ENCODE data around the gene TMTC3. TPM values are rescaled to one million over a fixed set of nuclear protein-coding genes. Genes with fewer than 3 reads are reported as not detected.

The TMTC3 gene
- polyA plus RNA-seq, 1 of the 3 experiments (the other 2 are of a cell fraction), result 2.8 TPM

- Histone ChIP-seq H3K27me3 (ENCODE audit: insufficient read depth) (no peaks in the 10 kb centered on the region), H2AFZ (ENCODE audit: low read depth) (no peak overlapping the region), H3K79me2 (ENCODE audit: insufficient read depth) (peaks cover 6% of the 10 kb centered on the region; the same call in 1 of the 2 replicates), H3F3A (replicated peaks; ENCODE audit: insufficient read depth) (peaks cover 17% of the 10 kb centered on the region), H3K9ac (no peak overlapping the region), H3K4me3 (ENCODE audit: low read depth in 2 of 2, low read length in 1 of 2) (no peak overlapping the region), H3K9me2 (no peaks in the 10 kb centered on the region), H3K36me3 (replicated peaks in 1 of 2; ENCODE audit: control insufficient read depth in 1 of 2, insufficient read depth in 2 of 2, low read length in 1 of 2) (peaks cover 26 to 31% of the 10 kb centered on the region in 2 experiments), H3K9me3 (no peaks in the 10 kb centered on the region), H3K4me2 (no peak overlapping the region), H3K27ac (ENCODE audit: low read depth in 2 of 2, low read length in 1 of 2) (no peak overlapping the region), H3K4me1 (ENCODE audit: control insufficient read depth in 1 of 2, insufficient read depth in 2 of 2, low read depth in 1 of 2, low read length in 1 of 2) (peaks cover 0 to 9% of the 10 kb centered on the region in 2 experiments; a peak in 1 of 4 replicates), H4K20me1 (ENCODE audit: insufficient read depth) (no peaks in the 10 kb centered on the region)
- POLR2A ChIA-PET, result no interaction called here
- DNase-seq, result no peak
- TF ChIP-seq TCF12 (IDR thresholded peaks at IDR 0.05), result no peak
- TF ChIP-seq SMC3 (IDR thresholded peaks at IDR 0.05; ENCODE audit: low read depth, low read length), result no peak
- TF ChIP-seq FOXM1 (IDR thresholded peaks at IDR 0.05; ENCODE audit: low read depth), result no peak
- TF ChIP-seq REST (IDR thresholded peaks at IDR 0.05; ENCODE audit: low read depth, low read length), result no peak
- TF ChIP-seq CHD2 (IDR thresholded peaks at IDR 0.05; ENCODE audit: low read length, partially characterized antibody), result no peak
- TF ChIP-seq FOSL2 (IDR thresholded peaks at IDR 0.05; ENCODE audit: borderline replicate concordance, low read depth), result no peak
- no peak for TF ChIP-seq CTCF (IDR thresholded peaks at IDR 0.05)
- TF ChIP-seq RAD21 (IDR thresholded peaks at IDR 0.05; ENCODE audit: low read length), result no peak
- TF ChIP-seq MEF2A (IDR thresholded peaks at IDR 0.05; ENCODE audit: borderline replicate concordance, low read depth), result no peak
- WGBS (ENCODE audit: low lambda C conversion rate), result 97% methylated on average over 3 of the region's 3 CpGs
- CTCF ChIA-PET, result no interaction called here
These were observed 42.1 kb downstream of the TMTC3 start for GRCh38 chr12:88184196-88184595.

GRCh38 chr12:88185279-88185678 lies 43.2 kb downstream of the TMTC3 start:
- peaks cover 17% of the 10 kb centered on the region for H3F3A ChIP-seq (replicated peaks; ENCODE audit: insufficient read depth)
- no peak overlapping the region for H2AFZ ChIP-seq (ENCODE audit: low read depth)
- no peak overlapping the region for H3K9ac ChIP-seq
- ChIA-PET CTCF (interaction anchor here (1.0 kb wide), 1 partner anchor 43 kb away, joined by 3 read pairs; the partner anchor contains the start of genes CEP290 and TMTC3), POLR2A (no interaction called here)
- H3K27ac ChIP-seq (ENCODE audit: low read depth in 2 of 2, low read length in 1 of 2), result peak overlapping the region in 1 of 2 experiments; percentile 49; a peak in 2 of 4 replicates
- no peaks in the 10 kb centered on the region for H3K9me3 ChIP-seq
- WGBS (ENCODE audit: low lambda C conversion rate), result 93% methylated on average over 2 of the region's 2 CpGs
- no peak for DNase-seq
- no peaks in the 10 kb centered on the region for H3K27me3 ChIP-seq (ENCODE audit: insufficient read depth)
- H3K36me3 ChIP-seq (replicated peaks in 1 of 2; ENCODE audit: control insufficient read depth in 1 of 2, insufficient read depth in 2 of 2, low read length in 1 of 2), result peaks cover 22 to 37% of the 10 kb centered on the region in 2 experiments
- no peak overlapping the region for H3K4me3 ChIP-seq (ENCODE audit: low read depth in 2 of 2, low read length in 1 of 2)
- peaks cover 0 to 9% of the 10 kb centered on the region in 2 experiments; a peak in 1 of 4 replicates for H3K4me1 ChIP-seq (ENCODE audit: control insufficient read depth in 1 of 2, insufficient read depth in 2 of 2, low read depth in 1 of 2, low read length in 1 of 2)
- H3K79me2 ChIP-seq (ENCODE audit: insufficient read depth), result peaks cover 6% of the 10 kb centered on the region; the same call in 1 of the 2 replicates
- no peak for TF ChIP-seq FOSL2 (IDR thresholded peaks at IDR 0.05; ENCODE audit: borderline replicate concordance, low read depth)
- TF ChIP-seq GATA2 (CRISPR knock-in tag; IDR thresholded peaks at IDR 0.05), result no peak
- no peak for TF ChIP-seq REST (IDR thresholded peaks at IDR 0.05; ENCODE audit: low read depth, low read length)
- no peak for TF ChIP-seq CTCF (IDR thresholded peaks at IDR 0.05)
- TF ChIP-seq FOXM1 (IDR thresholded peaks at IDR 0.05; ENCODE audit: low read depth), result no peak
- no peak for TF ChIP-seq TEAD4 (IDR thresholded peaks at IDR 0.05; ENCODE audit: borderline replicate concordance, insufficient read depth)
- TF ChIP-seq RAD21 (IDR thresholded peaks at IDR 0.05; ENCODE audit: low read length), result no peak
- no peak for TF ChIP-seq RCOR1 (IDR thresholded peaks at IDR 0.05; ENCODE audit: low read length)
- TF ChIP-seq ELF1 (IDR thresholded peaks at IDR 0.05), result no peak
- TF ChIP-seq JUND (IDR thresholded peaks at IDR 0.05), result no peak
- no peak for TF ChIP-seq FOXJ3 (CRISPR knock-in tag; IDR thresholded peaks at IDR 0.05)
- no peak overlapping the region for H3K4me2 ChIP-seq
- no peaks in the 10 kb centered on the region for H3K9me2 ChIP-seq
- H4K20me1 ChIP-seq (ENCODE audit: insufficient read depth), result no peaks in the 10 kb centered on the region

Measured in SK-N-SH (cell line).